ENCODE data around the gene DOCK1. TPM values are rescaled to one million over a fixed set of nuclear protein-coding genes. Genes with fewer than 3 reads are reported as not detected.

DOCK1 gene
- total RNA-seq, 4 donors from 2014 or later: 4.3 to 6.0 (median 4.8) TPM

- in situ Hi-C loops (cut with MboI; ENCODE audit: low sequenced_read_pairs in 4 of 4): no loop called here
- no peaks in the 10 kb centered on the region for H3K4me1 ChIP-seq
- H3K27me3 ChIP-seq: no peaks in the 10 kb centered on the region
Measured at GRCh38 chr10:126949161-126949503, 43.9 kb downstream of the DOCK1 start.

GRCh38 chr10:126950401-126951105 lies 45.3 kb downstream of the DOCK1 start:
- in situ Hi-C loops (cut with MboI; ENCODE audit: low sequenced_read_pairs in 4 of 4): no loop called here
- H3K27me3 ChIP-seq: no peaks in the 10 kb centered on the region
- intact Hi-C loops (cut with DNase I; ENCODE audit: low total_unique reads): no loop called here
- DNase-seq (no peak), ATAC-seq (no peak)
- TF ChIP-seq CTCF (IDR thresholded peaks at IDR 0.05 in 4 of 5, conservative IDR thresholded peaks at IDR 0.05 in 1 of 5) (no peak), POLR2A (IDR thresholded peaks at IDR 0.05) (no peak)
- H3K4me3 ChIP-seq: no peak overlapping the region
- H3K9me3 ChIP-seq: no peaks in the 10 kb centered on the region
- no peaks in the 10 kb centered on the region for H3K36me3 ChIP-seq
- no peaks in the 10 kb centered on the region for H3K4me1 ChIP-seq
- no peak overlapping the region for H3K27ac ChIP-seq

More at GRCh38 chr10:126949161-126949503, 43.9 kb downstream of the DOCK1 start:
- intact Hi-C loops (cut with DNase I; ENCODE audit: low total_unique reads): no loop called here
- no peak overlapping the region for H3K4me3 ChIP-seq
- no peak for DNase-seq
- H3K27ac ChIP-seq: no peak overlapping the region
- no peaks in the 10 kb centered on the region for H3K9me3 ChIP-seq
- no peak for TF ChIP-seq CTCF (IDR thresholded peaks at IDR 0.05 in 4 of 5, conservative IDR thresholded peaks at IDR 0.05 in 1 of 5)
- no peak for TF ChIP-seq POLR2A (IDR thresholded peaks at IDR 0.05)
- H3K36me3 ChIP-seq: no peaks in the 10 kb centered on the region
- ATAC-seq: no peak

GRCh38 chr10:126953886-126954285 lies 48.7 kb downstream of the DOCK1 start:
- H3K4me1 ChIP-seq: no peaks in the 10 kb centered on the region
- ATAC-seq: no peak
- H3K27ac ChIP-seq: no peak overlapping the region
- TF ChIP-seq CTCF (IDR thresholded peaks at IDR 0.05 in 4 of 5, conservative IDR thresholded peaks at IDR 0.05 in 1 of 5): no peak
- no peak for TF ChIP-seq POLR2A (IDR thresholded peaks at IDR 0.05)
- intact Hi-C loops (cut with DNase I; ENCODE audit: low total_unique reads) (no loop called here), in situ Hi-C loops (cut with MboI; ENCODE audit: low sequenced_read_pairs in 4 of 4) (no loop called here)
- no peak overlapping the region for H3K4me3 ChIP-seq
- no peak for DNase-seq
- H3K27me3 ChIP-seq: no peaks in the 10 kb centered on the region
- no peaks in the 10 kb centered on the region for H3K9me3 ChIP-seq
- no peaks in the 10 kb centered on the region for H3K36me3 ChIP-seq

GRCh38 chr10:126955396-126955795 lies 50.2 kb downstream of the DOCK1 start:
- in situ Hi-C loops (cut with MboI; ENCODE audit: low sequenced_read_pairs in 4 of 4) (no loop called here), intact Hi-C loops (cut with DNase I; ENCODE audit: low total_unique reads) (no loop called here)
- no peak for DNase-seq
- TF ChIP-seq CTCF (IDR thresholded peaks at IDR 0.05 in 4 of 5, conservative IDR thresholded peaks at IDR 0.05 in 1 of 5) (no peak), POLR2A (IDR thresholded peaks at IDR 0.05) (no peak)
- Histone ChIP-seq H3K27me3 (no peaks in the 10 kb centered on the region), H3K4me1 (no peaks in the 10 kb centered on the region), H3K36me3 (no peaks in the 10 kb centered on the region), H3K9me3 (no peaks in the 10 kb centered on the region), H3K4me3 (no peak overlapping the region), H3K27ac (no peak overlapping the region)
- no peak for ATAC-seq

Measured in gastrocnemius medialis (tissue), 4 donors.